B cell (primary cell): ENCODE measurements around the gene CACNG7. TPM values are rescaled to one million over a fixed set of nuclear protein-coding genes. Genes with fewer than 3 reads are reported as not detected.

Experiments used
- ATAC-seq: fragments of 200-7000 bp; cut with Tn5 transposase; one replicate; pipeline ENCODE4 v1.10.0; 2021; ENCODE audit warnings: low read depth, mild to moderate bottlenecking, moderate number of reproducible peaks, moderate library complexity
- CTCF ChIA-PET: fragments of 350-600 bp; sonication (Branson Sonifier 250); formaldehyde crosslinking; loops from one replicate; lab custom pipeline; 2021; ENCODE audit warnings: antibody characterized with exemption, inconsistent platforms; lab: Charles Lee
- POLR2A ChIA-PET: fragments of 350-600 bp; sonication (Branson Sonifier 250); formaldehyde crosslinking; loops from one replicate; lab custom pipeline; 2021; ENCODE audit warnings: antibody characterized with exemption; lab: Charles Lee
- DNase-seq: peaks from one replicate; pipeline ENCODE4 v3.0.0; 2013
- H2AFZ ChIP-seq: 2 replicates; pipeline ENCODE4 v1.6.1; 2012; ENCODE audit warnings: mild to moderate bottlenecking, low read depth, low read length; ENCODE audit not compliant: insufficient read depth, poor library complexity, severe bottlenecking
- H3K27ac ChIP-seq, 2 donors: 1 replicate in 1 of 2; 2 replicates in 1 of 2; pipeline ENCODE4 v1.5.1; 2012 to 2013; ENCODE audit warnings: low read length in 2 of 2, mild to moderate bottlenecking in 2 of 2, moderate library complexity in 1 of 2
- H3K27me3 ChIP-seq, 4 experiments: fragments of 200-600 bp in 1 of 4; sonication (generic) in 1 of 4; replicated peaks in 1 of 4; 1 replicate in 2 of 4; 2 replicates in 2 of 4; pipeline versions ENCODE4 v1.6.1 to v1.7.0; 2013 to 2016; ENCODE audit warnings: low read length in 3 of 4, mild to moderate bottlenecking in 2 of 4, mixed read lengths in 1 of 4, moderate library complexity in 1 of 4; ENCODE audit not compliant: insufficient read depth in 4 of 4, control insufficient read depth in 3 of 4; ENCODE audit errors: control extremely low read depth in 1 of 4
- H3K36me3 ChIP-seq, 2 experiments: replicated peaks in 1 of 2; 1 replicate in 1 of 2; 2 replicates in 1 of 2; pipeline versions ENCODE4 v1.6.1 to v1.7.1; 2013; ENCODE audit warnings: low read length in 1 of 2; ENCODE audit not compliant: insufficient read depth in 2 of 2, control insufficient read depth in 1 of 2; ENCODE audit errors: control extremely low read depth in 1 of 2, extremely low read depth in 1 of 2
- H3K4me1 ChIP-seq, 2 donors: fragments of 200-600 bp in 1 of 2; sonication (generic) in 1 of 2; 1 replicate in 1 of 2; 2 replicates in 1 of 2; pipeline versions ENCODE4 v1.5.1 to v1.6.1; 2013 to 2017; ENCODE audit warnings: low read length in 2 of 2; ENCODE audit not compliant: control insufficient read depth in 2 of 2, insufficient read depth in 2 of 2
- H3K4me2 ChIP-seq: replicated peaks from 2 replicates; pipeline ENCODE3; 2012; ENCODE audit warnings: mild to moderate bottlenecking, low read depth, low read length; ENCODE audit not compliant: poor library complexity, severe bottlenecking
- H3K4me3 ChIP-seq, 5 experiments: fragments of 200-600 bp in 1 of 5; sonication (generic) in 1 of 5; 1 replicate in 3 of 5; 2 replicates in 2 of 5; pipeline versions ENCODE4 v1.5.1 to v1.7.0; 2011 to 2016; ENCODE audit warnings: low read length in 4 of 5, mild to moderate bottlenecking in 4 of 5, low read depth in 2 of 5, control low read depth in 1 of 5, moderate library complexity in 1 of 5; ENCODE audit not compliant: insufficient read depth in 1 of 5; ENCODE audit errors: control extremely low read depth in 1 of 5, extremely low read depth in 1 of 5
- H3K79me2 ChIP-seq: fragments of 200-600 bp; sonication (generic); one replicate; pipeline ENCODE4 v1.6.0; 2016; ENCODE audit warnings: low read length; ENCODE audit not compliant: control insufficient read depth, insufficient read depth
- H3K9ac ChIP-seq: fragments of 200-600 bp; sonication (generic); 2 replicates; pipeline ENCODE4 v1.6.1; 2017; ENCODE audit warnings: mild to moderate bottlenecking, low read length, moderate library complexity
- H3K9me3 ChIP-seq, 3 donors: one replicate each; pipeline versions ENCODE4 v1.6.1 to v1.7.1; 2013; ENCODE audit warnings: low read length in 2 of 3; ENCODE audit not compliant: control insufficient read depth in 2 of 3, insufficient read depth in 1 of 3; ENCODE audit errors: control extremely low read depth in 1 of 3
- H4K20me1 ChIP-seq: 2 replicates; pipeline ENCODE4 v1.6.0; 2012; ENCODE audit warnings: mild to moderate bottlenecking, low read length; ENCODE audit not compliant: insufficient read depth, control insufficient read depth, poor library complexity, severe bottlenecking
- H3K27ac Mint-ChIP-seq: one replicate; pipeline ENCODE4 v1.8.0; 2021; ENCODE audit warnings: mixed read lengths
- H3K27me3 Mint-ChIP-seq: one replicate; pipeline ENCODE4 v1.8.0; 2021; ENCODE audit warnings: mixed read lengths
- H3K4me1 Mint-ChIP-seq: one replicate; pipeline ENCODE4 v1.8.0; 2021; ENCODE audit warnings: mixed read lengths
- H3K4me3 Mint-ChIP-seq: one replicate; pipeline ENCODE4 v1.8.0; 2021; ENCODE audit warnings: mixed read lengths
- H3K9me3 Mint-ChIP-seq: one replicate; pipeline ENCODE4 v1.8.0; 2022; ENCODE audit warnings: mixed read lengths; ENCODE audit not compliant: insufficient read depth
- CTCF ChIP-seq: fragments of 200-600 bp; IDR thresholded peaks from one replicate; pipeline ENCODE4 v1.8.0; 2022; ENCODE audit warnings: antibody characterized with exemption, mild to moderate bottlenecking
- EZH2 ChIP-seq: IDR thresholded peaks from 2 replicates; pipeline ENCODE4 v1.6.1; 2012; ENCODE audit warnings: borderline replicate concordance, low read depth, mild to moderate bottlenecking, moderate library complexity, low read length; ENCODE audit not compliant: insufficient read depth, poor library complexity, severe bottlenecking
- WGBS: methylation state at CpG from one replicate; pipeline ENCODE4 v1.1.5; 2013; ENCODE audit warnings: missing lambda C conversion rate; ENCODE audit not compliant: insufficient coverage; 5-methylcytosine and 5-hydroxymethylcytosine counted together
- intact Hi-C: fragments of 100-400 bp; cut with micrococcal nuclease; formaldehyde crosslinking; loops from one replicate; pipeline ENCODE4 v1.10.0; 2022
- polyA plus RNA-seq: library from polyadenylated mRNA; depleted of rRNA; stranded (reverse); fragments of >200 nt; gene quantifications from 2 replicates; pipeline ENCODE4 v1.2.3, GENCODE V29; 2012
- total RNA-seq, 2 donors: library from RNA; stranded (reverse); fragments of 120-200 nt in 1 of 2; gene quantifications; 1 replicate in 1 of 2; 2 replicates in 1 of 2; pipeline versions ENCODE4 v1.2.3 to v1.2.4, GENCODE V29; 2013 to 2022

CACNG7 gene
- total and polyA plus RNA-seq, 2 donors (not counting 1 experiment from before 2014, with no cell fraction given), result not detected

GRCh38 chr19:53978975-53979801, 70.1 kb downstream of the CACNG7 start:
- DNase-seq (no peak), ATAC-seq (no peak)
- Histone ChIP-seq H4K20me1 (no peaks in the 10 kb centered on the region), H3K4me1 (peaks cover 21 to 28% of the 10 kb centered on the region in 2 donors), H3K4me3 (no peak overlapping the region), H3K27me3 (peaks cover 0 to 70% (median 36%) of the 10 kb centered on the region in 4 experiments), H3K9ac (no peak overlapping the region), H3K4me2 (no peak overlapping the region), H3K79me2 (no peaks in the 10 kb centered on the region), H2AFZ (no peak overlapping the region), H3K9me3 (peaks cover 0 to 57% (median 11%) of the 10 kb centered on the region in 3 donors), H3K36me3 (no peaks in the 10 kb centered on the region), H3K27ac (no peak overlapping the region)
- ChIA-PET CTCF (no interaction called here), POLR2A (no interaction called here)
- intact Hi-C loops, result no loop called here
- WGBS, result 10% methylated on average over 13 of the region's 19 CpGs
- H3K4me1 Mint-ChIP-seq, result peaks cover 19% of the 10 kb centered on the region
- no peak overlapping the region for H3K27ac Mint-ChIP-seq
- TF ChIP-seq CTCF (no peak), EZH2 (no peak)
- H3K4me3 Mint-ChIP-seq, result no peak overlapping the region
- H3K27me3 Mint-ChIP-seq, result peaks cover 50% of the 10 kb centered on the region
- peaks cover 3% of the 10 kb centered on the region for H3K9me3 Mint-ChIP-seq
